HL-60/S4 treated with phorbol 12-myristate 13-acetate at 8.2 ng/mL for 4 days and 3 days (cell line): ENCODE results near the gene PRSS38.

ENCODE experiments used
- in situ Hi-C: fragments of 300-500 bp; cut with MboI; formaldehyde crosslinking; loops from 2 replicates; pipeline ENCODE4 v1.15.0; 2022; ENCODE audit warnings: low sequenced_read_pairs

Gene PRSS38

DNA sequence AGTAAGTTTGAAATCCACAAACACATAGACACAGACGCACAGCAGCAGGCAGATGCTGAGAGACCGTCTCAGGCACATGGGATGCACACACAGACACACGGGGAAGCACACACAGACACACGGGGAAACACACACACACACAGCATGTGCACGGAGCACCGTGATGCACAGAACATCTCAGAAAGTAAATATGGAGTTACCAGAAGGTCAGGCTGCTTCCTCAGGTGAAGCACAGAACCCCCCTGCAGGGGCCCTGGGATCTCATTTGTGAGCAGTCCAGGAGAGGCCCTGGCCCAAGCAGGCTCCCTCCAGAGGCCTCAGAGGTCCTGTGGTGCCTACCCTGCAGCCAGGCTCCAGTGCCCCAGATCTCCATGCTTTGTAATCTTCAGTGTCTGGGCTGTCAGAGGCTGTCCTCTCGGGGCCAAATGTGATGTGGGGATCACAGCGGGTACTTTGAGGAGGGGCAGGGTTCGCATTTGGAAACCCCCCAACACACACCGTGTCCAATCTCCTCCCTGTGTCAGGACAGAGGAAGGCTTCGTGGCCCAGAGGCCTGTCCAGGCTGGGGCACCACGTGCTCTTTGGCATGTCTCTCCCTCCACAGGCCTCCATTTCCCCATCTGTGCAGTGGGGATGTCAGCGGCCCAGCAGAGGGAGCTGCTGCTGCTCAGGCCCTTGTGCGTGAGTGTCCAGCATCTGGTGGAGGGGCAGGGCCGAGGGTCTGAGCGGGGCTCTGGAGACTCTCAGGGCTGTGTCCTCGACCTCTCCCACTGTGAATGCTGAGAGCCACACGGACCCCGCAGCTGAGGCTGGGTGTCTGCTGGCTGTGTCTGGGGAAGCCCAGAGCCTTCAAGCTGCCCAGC is 23.0 kb upstream of the PRSS38 start:
- in situ Hi-C loops = no loop called here

DNA sequence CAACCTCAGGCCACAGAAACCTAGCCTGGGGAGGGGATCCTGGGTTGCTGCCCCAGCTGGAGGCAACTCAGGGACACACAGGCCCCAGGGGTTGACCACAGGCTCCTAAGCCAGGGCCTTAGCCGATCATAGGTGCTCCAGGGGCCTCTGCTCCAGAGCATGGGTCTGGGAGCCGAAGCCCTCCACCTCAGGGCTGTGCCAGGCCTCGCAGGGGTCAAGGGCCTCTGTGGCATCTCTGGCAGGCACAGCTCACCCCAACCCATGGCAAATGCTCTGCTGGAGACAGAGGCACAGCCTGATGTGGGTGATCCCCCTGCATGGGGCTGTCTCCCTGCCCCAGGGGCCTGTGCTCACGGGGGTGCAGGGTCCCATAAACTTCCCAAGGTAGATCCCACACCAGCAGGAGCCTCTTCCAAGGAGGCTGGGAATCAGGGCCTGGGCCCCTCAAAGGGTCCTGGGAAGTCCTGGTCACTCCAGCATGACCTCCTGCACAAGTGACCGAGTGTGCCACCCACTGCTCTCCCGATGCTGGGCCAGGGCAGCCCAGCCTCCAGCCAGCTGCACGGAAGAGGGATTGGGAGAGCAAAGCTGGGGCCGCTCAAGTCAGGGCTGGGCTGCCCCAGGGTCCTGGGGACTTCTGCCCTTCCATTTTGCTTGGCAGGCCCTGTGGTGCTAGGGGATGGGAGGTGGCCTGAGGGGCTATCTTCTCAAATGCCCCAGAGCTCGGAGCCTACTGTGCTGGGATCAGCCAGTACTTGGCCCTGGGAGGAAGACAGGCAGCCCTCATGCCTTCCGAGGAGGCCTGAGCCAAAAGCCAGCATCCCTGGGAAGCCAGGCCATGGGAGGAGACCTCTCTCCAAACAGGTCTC is 22.2 kb upstream of the PRSS38 start:
- in situ Hi-C loops = no loop called here

DNA sequence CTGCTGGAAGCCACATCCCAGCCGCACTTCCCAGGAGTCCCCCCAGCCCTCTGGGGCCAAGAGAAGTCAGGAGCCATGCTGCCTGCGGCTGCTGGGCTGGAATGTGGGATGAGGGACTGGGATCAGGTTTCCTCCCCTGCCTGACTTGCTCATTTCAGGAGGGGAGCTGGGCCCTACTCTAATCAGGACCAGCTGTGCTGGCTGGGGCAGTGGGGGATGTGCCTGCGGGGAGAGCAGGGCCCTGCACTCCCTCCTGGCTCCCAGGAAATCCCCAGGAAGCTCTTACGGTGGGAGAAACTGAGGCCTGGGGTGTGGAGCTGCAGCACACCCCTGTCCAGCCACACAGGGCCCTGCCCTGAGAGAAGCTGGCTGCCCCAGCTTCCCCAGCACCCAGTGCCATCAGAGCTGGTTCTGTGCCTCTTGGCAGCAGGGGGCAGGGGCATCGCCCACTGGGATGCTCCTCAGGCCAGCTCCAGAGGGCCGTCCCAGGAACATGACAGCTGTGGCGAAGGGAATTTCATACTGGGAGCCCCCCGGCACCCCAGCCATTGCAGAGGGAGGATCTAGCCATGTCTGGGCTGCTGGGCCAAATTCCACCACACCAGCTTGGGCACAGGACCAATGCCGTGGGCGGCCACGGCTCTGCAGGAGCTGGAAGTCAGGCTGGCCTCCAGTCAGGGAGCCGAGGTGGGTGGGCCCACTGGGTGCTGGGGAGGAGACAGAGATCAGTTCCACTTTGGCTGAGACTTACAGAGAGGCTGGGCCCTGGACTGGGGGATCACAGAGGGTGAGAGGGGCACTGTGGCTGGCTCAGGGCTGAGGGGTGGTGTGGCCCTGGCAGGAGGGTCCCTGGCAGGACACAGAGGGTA is 21.3 kb upstream of the PRSS38 start:
- in situ Hi-C loops = no loop called here

DNA sequence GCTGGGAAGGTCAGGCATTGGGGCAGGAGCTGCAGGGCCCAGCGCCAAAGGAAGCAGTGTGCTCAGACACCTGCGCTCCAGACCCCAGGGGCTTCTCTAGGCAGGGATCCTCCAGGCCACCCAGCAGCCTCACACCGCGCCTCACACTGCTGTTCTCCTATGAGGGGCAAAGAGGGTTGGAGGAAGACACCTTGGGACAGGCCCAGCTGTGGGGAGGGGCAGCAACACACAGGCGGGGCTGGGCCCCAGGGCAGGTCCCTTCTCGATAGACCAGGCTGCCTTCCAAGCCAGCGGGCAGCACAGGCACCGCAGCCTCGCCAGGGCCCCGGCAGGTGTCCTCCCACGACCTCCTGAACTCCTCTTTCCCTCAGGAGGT is 20.7 kb upstream of the PRSS38 start:
- in situ Hi-C loops = no loop called here

DNA sequence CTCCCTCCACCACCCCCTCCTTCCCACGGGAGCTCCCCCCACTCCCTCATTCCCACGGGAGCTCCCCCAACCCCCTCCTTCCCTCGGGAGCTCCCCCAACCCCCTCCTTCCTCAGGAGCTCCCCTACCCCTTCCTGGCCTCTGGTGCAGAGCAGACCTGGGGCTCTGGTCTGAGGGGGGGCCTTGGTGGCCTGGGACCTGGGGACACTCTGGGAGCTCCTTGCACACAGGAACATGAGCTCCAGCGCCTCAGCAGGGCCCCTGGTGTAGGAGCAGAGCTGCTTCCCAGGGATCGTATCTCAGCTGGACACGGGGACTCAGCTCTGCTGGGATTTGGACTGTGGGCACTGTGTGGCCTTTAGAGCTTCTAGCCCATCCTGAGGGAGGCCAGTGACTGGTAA is 19.7 kb upstream of the PRSS38 start:
- in situ Hi-C loops = no loop called here

DNA sequence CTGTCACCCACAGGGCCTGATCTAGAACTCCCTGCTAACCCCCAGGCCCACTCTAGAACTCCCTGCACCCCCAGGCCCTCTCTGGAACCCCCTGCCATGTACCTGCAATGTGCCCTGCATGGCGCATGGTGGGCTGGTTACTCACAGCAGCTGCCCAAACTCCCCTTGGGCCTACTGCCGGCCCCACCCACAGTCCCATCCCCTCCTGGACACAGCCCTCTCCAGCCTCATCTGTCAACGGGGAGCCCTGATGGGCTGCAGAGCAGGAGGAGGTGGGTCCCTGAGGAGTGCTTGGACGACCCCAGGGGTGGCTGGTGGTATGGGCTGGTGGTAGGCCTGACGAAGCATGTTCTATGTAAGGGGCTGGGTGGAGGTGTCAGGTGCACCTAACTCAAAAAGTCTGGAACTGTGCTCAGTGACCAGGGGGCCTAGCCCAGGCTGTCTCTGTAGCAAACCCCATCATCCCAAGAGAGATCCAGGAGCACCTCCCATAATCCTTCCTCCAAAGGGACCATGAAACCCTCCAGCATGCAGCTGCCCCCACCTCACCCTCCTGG is 19.0 kb upstream of the PRSS38 start:
- in situ Hi-C loops = no loop called here

DNA sequence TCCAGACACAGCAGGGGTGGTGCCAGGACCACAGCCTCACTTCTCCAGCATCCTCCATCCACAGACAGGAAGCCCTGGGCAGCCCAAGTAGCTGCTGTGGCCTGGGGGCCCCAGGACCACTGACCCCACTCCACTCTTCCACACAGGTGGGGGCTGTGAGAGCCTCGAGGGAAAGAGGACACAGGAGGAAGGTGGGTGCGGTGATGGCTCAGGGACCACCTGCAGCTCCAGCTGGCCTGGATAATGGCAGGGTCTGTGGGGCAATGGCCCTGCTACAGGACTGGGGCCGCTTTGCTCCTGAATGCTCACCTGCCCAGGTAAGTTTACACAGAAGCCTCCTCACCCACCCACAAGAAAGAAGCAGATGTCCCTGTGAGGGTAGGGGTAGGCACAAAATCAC is 18.3 kb upstream of the PRSS38 start:
- in situ Hi-C loops = no loop called here

DNA sequence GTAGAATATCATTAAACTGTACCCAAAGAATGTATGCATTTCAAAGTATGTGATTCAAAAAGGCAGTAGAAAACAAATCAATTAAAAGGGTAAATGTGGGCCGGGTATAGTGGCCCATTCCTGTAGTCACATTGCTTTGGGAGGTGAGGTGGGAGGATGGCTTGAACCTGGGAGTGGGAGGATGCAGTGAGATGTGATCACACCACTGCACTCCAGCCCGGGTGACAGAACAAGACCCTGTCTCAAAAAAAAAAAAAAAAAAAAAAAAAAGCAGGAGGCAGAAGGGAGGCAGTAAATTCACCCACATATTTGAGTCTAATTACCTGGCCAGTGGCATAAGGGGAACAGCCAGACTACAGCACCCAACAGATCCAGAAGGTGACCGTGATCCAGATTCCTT is 17.9 kb upstream of the PRSS38 start:
- in situ Hi-C loops = no loop called here

DNA sequence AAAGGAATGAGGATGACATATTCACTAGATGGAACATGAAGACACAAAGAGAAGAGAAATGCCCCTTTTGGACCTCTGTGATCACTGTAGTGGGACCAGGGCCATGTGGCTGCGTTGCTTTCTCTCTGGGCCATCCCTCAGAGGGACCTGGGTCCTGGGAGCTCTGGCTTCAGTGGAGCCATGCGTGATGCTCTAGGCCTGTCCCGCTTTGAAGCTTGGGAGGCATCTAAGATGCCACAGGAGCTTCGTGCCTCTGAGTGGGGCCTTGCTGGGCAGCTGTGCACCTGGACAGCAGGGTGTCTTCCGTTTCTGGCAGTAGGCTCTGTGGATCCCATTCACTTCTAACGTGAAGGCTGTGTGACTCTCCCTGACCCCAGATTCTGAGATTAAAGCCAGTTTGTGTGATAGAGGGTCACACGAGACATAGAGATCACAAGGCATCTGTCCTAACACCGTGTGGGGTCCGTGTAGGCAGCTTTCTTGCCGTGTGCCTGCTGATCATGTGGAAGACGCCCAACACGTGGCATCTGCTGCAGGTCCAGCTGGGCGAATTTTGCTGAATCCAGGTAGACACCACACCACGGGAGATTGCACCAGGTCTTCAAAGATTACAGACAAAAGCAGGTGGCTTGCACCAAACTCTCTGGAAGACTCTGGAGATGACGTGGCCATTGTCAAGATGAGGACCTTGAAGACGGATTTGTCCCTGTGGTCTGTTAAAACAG is 17.2 kb upstream of the PRSS38 start:
- in situ Hi-C loops = no loop called here

DNA sequence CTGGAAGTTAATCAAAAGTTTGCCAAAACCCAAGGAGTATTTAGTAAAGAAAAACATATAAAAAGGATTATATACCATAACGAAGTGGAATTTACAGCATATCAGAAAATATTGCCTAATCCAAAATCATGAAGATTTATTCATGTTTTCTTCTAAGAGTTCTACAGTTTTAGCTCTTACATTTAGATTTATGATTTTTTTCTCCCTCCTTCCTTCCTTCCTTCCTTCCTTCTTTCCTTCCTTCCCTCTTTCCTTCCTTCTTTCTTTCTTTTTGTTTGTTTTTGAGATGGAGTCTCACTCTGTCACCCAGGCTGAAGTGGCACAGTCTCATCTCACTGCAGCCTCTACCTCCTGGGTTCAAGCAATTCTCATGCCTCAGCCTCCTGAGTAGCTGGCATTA is 15.7 kb upstream of the PRSS38 start:
- in situ Hi-C loops = no loop called here

DNA sequence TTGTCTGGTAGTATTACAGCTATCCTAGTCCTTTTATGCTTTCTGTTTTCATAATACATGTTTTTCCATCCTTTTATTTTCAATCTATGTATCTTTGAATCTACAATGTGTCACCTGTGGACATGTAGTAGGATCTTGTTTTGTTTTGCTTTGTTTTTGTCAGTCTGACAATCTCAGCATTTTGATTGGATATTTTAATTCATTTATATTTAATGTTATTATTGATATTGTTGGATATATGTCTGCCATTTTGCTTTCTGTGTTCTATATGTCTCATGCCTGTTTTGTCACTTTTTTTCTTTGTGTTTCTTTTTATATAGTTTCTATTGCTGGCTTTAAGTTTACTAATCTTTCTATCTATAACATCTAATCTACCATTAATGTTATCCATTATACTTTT is 11.5 kb upstream of the PRSS38 start:
- in situ Hi-C loops = no loop called here

DNA sequence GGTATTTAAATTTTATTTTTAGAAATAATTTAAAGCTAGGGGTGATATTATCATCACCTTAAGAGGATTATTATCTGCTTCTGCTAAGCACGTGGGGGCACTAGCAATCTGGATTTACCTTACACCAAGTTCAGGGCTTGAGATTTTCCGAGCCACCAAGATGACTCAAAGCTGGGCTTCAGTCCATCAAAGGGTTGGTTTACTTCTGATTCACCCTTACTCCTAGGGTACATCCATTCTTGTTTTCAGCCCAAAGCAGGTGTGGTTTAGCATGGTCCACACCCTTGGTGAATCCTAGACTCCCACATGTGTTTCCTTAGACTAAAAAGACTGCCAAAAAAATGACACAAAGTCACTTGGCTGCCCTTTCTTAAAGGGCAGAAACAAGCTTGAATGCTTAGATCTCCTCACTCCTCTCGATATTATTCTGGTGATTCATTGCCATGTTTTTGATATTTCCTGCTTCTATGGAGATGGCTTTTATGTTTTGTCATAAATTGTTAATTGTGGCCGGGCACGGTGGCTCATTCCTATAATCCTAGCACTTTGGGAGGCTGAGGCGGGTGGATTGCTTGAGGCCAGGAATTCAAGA is 9.8 kb upstream of the PRSS38 start:
- in situ Hi-C loops = no loop called here

DNA sequence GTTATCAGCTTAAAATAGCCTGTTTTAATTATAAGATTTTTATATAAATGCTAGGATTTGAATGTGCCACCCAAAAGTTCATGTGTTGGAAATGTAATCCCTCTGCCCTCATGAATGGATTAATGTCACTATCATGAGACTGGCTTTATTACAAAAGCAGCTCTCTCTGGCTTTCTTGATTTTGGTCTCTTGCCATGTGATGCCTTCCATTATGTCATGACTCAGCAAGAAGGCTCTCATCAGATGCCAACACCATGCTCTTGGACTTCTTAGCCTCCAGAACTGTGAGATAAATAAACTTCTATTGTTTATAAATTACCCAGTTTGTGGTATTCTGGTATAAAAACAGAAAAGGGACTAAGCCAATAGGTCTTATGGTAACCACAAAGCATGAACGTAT is 6.9 kb upstream of the PRSS38 start:
- in situ Hi-C loops = no loop called here

DNA sequence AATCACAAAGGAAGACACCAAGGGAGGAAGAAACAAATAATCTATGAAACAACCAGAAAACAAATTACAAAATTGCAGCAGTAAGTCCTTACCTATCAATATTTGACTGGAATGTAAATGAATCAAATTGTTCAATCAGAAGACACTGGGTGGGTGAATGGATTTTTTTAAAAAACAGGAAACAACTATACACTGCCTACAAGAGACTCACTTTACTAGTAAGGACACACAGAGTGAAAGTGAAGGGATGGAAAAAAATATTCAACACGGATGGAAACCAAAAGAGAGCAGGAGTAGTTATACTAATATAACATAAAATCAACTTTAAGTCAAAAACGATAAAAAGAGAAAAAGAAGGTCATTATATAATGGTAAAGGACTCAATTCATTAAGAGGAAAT is 6.4 kb upstream of the PRSS38 start:
- in situ Hi-C loops = no loop called here

DNA sequence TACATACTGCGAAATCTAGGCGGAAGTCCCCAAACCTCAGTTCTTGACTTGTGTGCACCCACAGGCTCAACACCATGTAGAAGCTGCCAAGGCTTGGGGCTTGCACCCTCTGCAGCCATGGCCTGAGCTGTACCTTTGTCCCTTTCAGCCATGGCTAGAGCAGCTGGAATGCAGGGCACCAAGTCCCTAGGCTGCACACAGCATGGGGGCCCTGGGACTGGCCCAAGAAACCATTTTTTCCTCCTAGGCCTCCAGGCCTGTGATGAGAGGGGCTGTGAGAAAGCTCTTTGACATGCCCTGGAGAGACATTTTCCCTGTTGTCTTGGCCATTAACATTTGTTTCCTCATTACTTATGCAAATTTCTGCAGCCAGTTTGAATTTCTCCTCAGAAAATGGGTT is 1.5 kb upstream of the PRSS38 start:
- in situ Hi-C loops = no loop called here

DNA sequence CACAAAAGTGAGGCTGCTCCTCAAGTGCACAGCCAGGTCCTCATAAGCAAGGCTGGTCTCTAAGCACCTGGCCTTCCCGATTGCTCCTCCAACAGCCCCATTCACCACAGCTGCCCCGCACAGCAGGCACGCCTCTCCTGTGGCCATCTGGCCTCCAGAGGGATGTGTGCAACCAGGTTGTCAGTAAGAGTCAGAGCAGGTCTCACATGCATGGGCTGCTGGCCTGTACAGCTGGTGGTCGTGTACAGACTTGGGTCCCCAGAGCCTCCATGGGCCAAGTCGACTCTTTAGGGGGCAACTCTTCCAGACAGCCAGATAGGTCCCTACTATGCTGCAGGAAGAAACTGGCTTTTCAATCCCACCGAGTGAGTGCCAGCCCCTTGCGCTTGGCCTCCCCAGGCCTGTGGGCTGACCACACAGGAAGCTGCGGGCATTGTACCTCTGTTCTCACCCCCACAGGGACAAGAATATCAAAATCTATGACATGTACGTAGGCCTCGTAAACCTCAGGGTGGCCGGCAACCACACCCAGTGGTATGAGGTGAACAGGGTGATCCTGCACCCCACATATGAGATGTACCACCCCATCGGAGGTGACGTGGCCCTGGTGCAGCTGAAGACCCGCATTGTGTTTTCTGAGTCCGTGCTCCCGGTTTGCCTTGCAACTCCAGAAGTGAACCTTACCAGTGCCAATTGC is 1.4 kb downstream of the PRSS38 start:
- in situ Hi-C loops = no loop called here

DNA sequence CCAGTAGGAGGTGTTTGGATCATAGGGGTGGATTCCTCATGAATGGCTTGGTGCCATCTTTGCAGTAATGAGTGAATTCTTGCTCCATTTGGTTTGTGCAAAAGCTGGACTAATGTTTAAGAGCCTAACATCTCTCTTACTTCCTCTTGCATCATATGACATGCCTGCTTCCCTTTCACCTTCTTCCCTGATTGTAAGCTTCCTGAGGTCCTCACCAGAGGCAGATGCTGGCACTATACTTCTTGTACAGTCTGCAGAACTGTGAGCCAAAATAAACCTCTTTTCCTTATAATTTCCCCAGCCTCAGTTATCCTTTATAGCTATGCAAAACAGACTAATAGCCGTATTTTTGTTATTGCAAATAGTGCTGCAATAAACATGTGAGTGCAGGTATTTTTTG is 8.1 kb downstream of the PRSS38 start:
- in situ Hi-C loops = no loop called here

DNA sequence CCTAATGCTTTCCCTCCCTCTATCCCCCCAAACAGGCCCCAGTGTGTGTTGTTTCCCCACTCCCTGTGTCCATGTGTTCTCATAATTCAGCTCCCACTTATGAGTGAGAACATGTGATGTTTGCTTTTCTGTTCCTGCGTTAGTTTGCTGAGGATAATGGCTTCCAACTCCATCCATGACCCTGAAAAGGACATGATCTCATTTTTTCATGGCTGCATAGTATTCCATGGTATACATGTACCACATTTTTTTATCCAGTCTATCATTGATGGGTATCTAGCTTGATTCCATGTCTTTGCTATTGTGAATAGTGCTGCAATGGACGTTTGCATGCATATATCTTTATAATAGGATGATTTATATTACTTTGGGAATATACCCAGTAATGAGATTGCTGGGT is 8.7 kb downstream of the PRSS38 start:
- in situ Hi-C loops = no loop called here

DNA sequence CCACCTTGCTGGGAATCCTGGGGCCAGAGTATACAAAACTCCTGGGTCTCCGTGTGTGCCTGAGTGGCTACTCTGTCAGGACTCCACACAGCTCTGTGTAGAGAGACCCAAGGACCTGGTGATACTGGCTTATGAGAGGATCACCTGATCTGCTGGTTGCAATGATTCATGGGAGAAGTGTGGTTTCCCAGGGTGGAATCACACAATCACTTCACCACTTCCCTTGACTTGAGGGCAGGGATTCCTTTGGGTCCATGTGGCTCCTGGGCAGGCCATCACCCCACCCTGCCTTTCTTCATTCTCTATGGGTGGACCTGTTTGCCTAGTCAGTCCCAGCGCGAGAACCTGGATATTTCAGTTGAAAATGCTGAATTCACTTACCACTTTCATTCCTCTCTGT is 13.3 kb downstream of the PRSS38 start:
- in situ Hi-C loops = no loop called here
